Measurements from ENCODE around the gene KRT73.

GRCh38 chr12:52662093-52662917 lies 43.9 kb upstream of the KRT73 start:
- TF ChIP-seq, protein P1, sequence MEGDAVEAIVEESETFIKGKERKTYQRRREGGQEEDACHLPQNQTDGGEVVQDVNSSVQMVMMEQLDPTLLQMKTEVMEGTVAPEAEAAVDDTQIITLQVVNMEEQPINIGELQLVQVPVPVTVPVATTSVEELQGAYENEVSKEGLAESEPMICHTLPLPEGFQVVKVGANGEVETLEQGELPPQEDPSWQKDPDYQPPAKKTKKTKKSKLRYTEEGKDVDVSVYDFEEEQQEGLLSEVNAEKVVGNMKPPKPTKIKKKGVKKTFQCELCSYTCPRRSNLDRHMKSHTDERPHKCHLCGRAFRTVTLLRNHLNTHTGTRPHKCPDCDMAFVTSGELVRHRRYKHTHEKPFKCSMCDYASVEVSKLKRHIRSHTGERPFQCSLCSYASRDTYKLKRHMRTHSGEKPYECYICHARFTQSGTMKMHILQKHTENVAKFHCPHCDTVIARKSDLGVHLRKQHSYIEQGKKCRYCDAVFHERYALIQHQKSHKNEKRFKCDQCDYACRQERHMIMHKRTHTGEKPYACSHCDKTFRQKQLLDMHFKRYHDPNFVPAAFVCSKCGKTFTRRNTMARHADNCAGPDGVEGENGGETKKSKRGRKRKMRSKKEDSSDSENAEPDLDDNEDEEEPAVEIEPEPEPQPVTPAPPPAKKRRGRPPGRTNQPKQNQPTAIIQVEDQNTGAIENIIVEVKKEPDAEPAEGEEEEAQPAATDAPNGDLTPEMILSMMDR (conservative IDR thresholded peaks at IDR 0.05 in 1 of 2, IDR thresholded peaks at IDR 0.05 in 1 of 2; ENCODE audit: extremely low read depth in 1 of 2, insufficient read depth in 1 of 2, low read depth in 1 of 2, low read length in 2 of 2) = no peak
- no peak for TF ChIP-seq EZH2 (IDR thresholded peaks at IDR 0.05; ENCODE audit: borderline replicate concordance, low read length)
